A549 (cell line): ENCODE measurements around the gene RIPOR2. TPM values are rescaled to one million over a fixed set of nuclear protein-coding genes. Genes with fewer than 3 reads are reported as not detected.

Experiments
- ATAC-seq, 2 experiments: fragments of 200-7000 bp in 1 of 2; fragments of >200 bp in 1 of 2; cut with Nextera tagmentation in 1 of 2; cut with Tn5 transposase in 1 of 2; 3 replicates each; pipeline versions ENCODE4 v1.8.0 to v1.9.1; 2018 to 2020; ENCODE audit warnings: mild to moderate bottlenecking in 1 of 2, moderate library complexity in 1 of 2
- CTCF ChIA-PET: fragments of 300-600 bp; sonication (Branson Sonifier 250); formaldehyde crosslinking; extraction: SDS; loops from one replicate; lab custom pipeline; 2021; ENCODE audit warnings: antibody characterized with exemption, inconsistent platforms; lab: Yijun Ruan, JAX
- POLR2A ChIA-PET: fragments of 350-600 bp; formaldehyde crosslinking; extraction: SDS; loops from one replicate; lab custom pipeline; 2021; ENCODE audit warnings: antibody characterized with exemption, inconsistent platforms; lab: Yijun Ruan, JAX
- DNase-seq, 2 experiments: peaks; one replicate each; pipeline versions ENCODE4 v3.0.0 to v3.0.0-alpha.2; 2011 to 2016; ENCODE audit warnings: low read depth in 1 of 2, low spot score in 1 of 2
- FAIRE-seq: peaks from 2 replicates; lab custom pipeline; 2011; peaks lifted over from hg19 to GRCh38; lab: Jason Lieb, UNC
- H3K27ac ChIP-seq, 2 experiments: fragments of >200 bp; sonication (Bioruptor Twin); formaldehyde crosslinking; 3 replicates each; pipeline ENCODE4 v1.5.1; 2016 to 2017
- H3K4me1 ChIP-seq: fragments of >200 bp; sonication (Bioruptor Twin); formaldehyde crosslinking; 3 replicates; pipeline ENCODE4 v1.6.1; 2016
- H3K4me2 ChIP-seq: fragments of >200 bp; sonication (Bioruptor Twin); formaldehyde crosslinking; 3 replicates; pipeline ENCODE4 v1.6.1; 2016
- H3K4me3 ChIP-seq: fragments of >200 bp; sonication (Bioruptor Twin); formaldehyde crosslinking; 3 replicates; pipeline ENCODE4 v1.5.1; 2016
- H3K9me3 ChIP-seq: fragments of >200 bp; sonication (Bioruptor Twin); formaldehyde crosslinking; 3 replicates; pipeline ENCODE4 v1.6.1; 2016
- ATOH8 ChIP-seq: fragments of 250-450 bp; sonication (Bioruptor Pico); IDR thresholded peaks from 2 replicates; pipeline ENCODE4 v1.5.0; 2020; ENCODE audit warnings: low read depth, mild to moderate bottlenecking, moderate library complexity
- BHLHE40 ChIP-seq: IDR thresholded peaks from 2 replicates; pipeline ENCODE4 v1.6.1; 2012; ENCODE audit warnings: low read depth, low read length, inconsistent platforms
- CBX2 ChIP-seq: fragments of 200-600 bp; sonication (generic); IDR thresholded peaks from 2 replicates; pipeline ENCODE4 v1.6.1; 2016; ENCODE audit warnings: low read depth, mild to moderate bottlenecking, borderline replicate concordance
- CBX8 ChIP-seq: fragments of 200-600 bp; sonication (generic); IDR thresholded peaks from 2 replicates; pipeline ENCODE4 v1.6.1; 2016
- CEBPB ChIP-seq, 2 experiments: fragments of >200 bp in 1 of 2; sonication (Bioruptor Twin) in 1 of 2; formaldehyde crosslinking in 1 of 2; IDR thresholded peaks; 2 replicates each; pipeline ENCODE4 v1.6.1; 2012 to 2016
- CHD4 ChIP-seq: fragments of 200-600 bp; sonication (generic); IDR thresholded peaks from 2 replicates; pipeline ENCODE4 v1.6.1; 2016; ENCODE audit warnings: antibody characterized with exemption, mild to moderate bottlenecking, borderline replicate concordance
- EHMT2 ChIP-seq: fragments of 200-600 bp; sonication (generic); IDR thresholded peaks from 2 replicates; pipeline ENCODE4 v1.6.1; 2016; ENCODE audit warnings: antibody characterized with exemption, low read depth, mild to moderate bottlenecking, moderate library complexity
- ESRRA ChIP-seq: fragments of 150-350 bp; IDR thresholded peaks from 2 replicates; pipeline ENCODE4 v1.6.1; 2014; ENCODE audit warnings: mild to moderate bottlenecking, low read length, borderline replicate concordance
- FOSB ChIP-seq: fragments of 250-450 bp; sonication (Bioruptor Pico); IDR thresholded peaks from 2 replicates; pipeline ENCODE4 v1.5.0; 2020; ENCODE audit warnings: mild to moderate bottlenecking, moderate library complexity
- FOXS1 ChIP-seq: fragments of 250-450 bp; sonication (Bioruptor Pico); IDR thresholded peaks from 2 replicates; pipeline ENCODE4 v1.5.0; 2020; ENCODE audit warnings: mild to moderate bottlenecking, moderate library complexity
- HOXA7 ChIP-seq: fragments of 250-450 bp; sonication (Bioruptor Pico); IDR thresholded peaks from 2 replicates; pipeline ENCODE4 v1.5.0; 2020; ENCODE audit warnings: mild to moderate bottlenecking, moderate library complexity
- HOXB13 ChIP-seq: fragments of 250-450 bp; sonication (Bioruptor Pico); IDR thresholded peaks from 2 replicates; pipeline ENCODE4 v1.5.0; 2020; ENCODE audit warnings: low read depth, mild to moderate bottlenecking, moderate library complexity
- HOXB5 ChIP-seq: fragments of 250-450 bp; sonication (Bioruptor Pico); IDR thresholded peaks from 2 replicates; pipeline ENCODE4 v1.5.0; 2020; ENCODE audit warnings: mild to moderate bottlenecking, moderate library complexity
- JUNB ChIP-seq: fragments of >200 bp; sonication (Bioruptor Twin); formaldehyde crosslinking; IDR thresholded peaks from 2 replicates; pipeline ENCODE4 v1.6.1; 2016
- KDM5A ChIP-seq: fragments of 200-600 bp; sonication (generic); IDR thresholded peaks from 2 replicates; pipeline ENCODE4 v1.6.1; 2016; ENCODE audit warnings: antibody characterized with exemption, mild to moderate bottlenecking
- MAFK ChIP-seq: fragments of 450-650 bp; IDR thresholded peaks from 2 replicates; pipeline ENCODE4 v1.6.1; 2014; ENCODE audit not compliant: partially characterized antibody
- MAX ChIP-seq: IDR thresholded peaks from 2 replicates; pipeline ENCODE4 v1.6.1; 2012
- NFE2L2 ChIP-seq: fragments of 150-350 bp; conservative IDR thresholded peaks from 2 replicates; pipeline ENCODE4 v1.6.1; 2014; ENCODE audit warnings: low read length
- NR3C1 ChIP-seq: fragments of >200 bp; sonication (Bioruptor Twin); formaldehyde crosslinking; IDR thresholded peaks from 3 replicates; pipeline ENCODE4 v1.6.1; 2017
- PHF8 ChIP-seq: fragments of 200-600 bp; sonication (generic); IDR thresholded peaks from 2 replicates; pipeline ENCODE4 v1.6.1; 2016; ENCODE audit warnings: low read depth, mild to moderate bottlenecking, antibody characterized with exemption, moderate library complexity, borderline replicate concordance
- POLR2AphosphoS2 ChIP-seq: conservative IDR thresholded peaks from 2 replicates; pipeline ENCODE4 v1.6.1; 2012; ENCODE audit warnings: low read length, improper control_type of control experiment, inconsistent platforms
- RAD21 ChIP-seq, 2 experiments: fragments of >200 bp in 1 of 2; sonication (Bioruptor Twin) in 1 of 2; formaldehyde crosslinking in 1 of 2; IDR thresholded peaks in 1 of 2; conservative IDR thresholded peaks in 1 of 2; 2 replicates in 1 of 2; 3 replicates in 1 of 2; pipeline ENCODE4 v1.6.1; 2012 to 2018; ENCODE audit warnings: inconsistent platforms in 1 of 2
- RARB ChIP-seq: fragments of 250-450 bp; sonication (Bioruptor Pico); IDR thresholded peaks from 2 replicates; pipeline ENCODE4 v1.8.0; 2021; ENCODE audit warnings: mild to moderate bottlenecking, moderate library complexity
- RCOR1 ChIP-seq: fragments of 150-350 bp; IDR thresholded peaks from 2 replicates; pipeline ENCODE4 v1.6.1; 2014; ENCODE audit warnings: antibody characterized with exemption, low read length, low read depth
- REST ChIP-seq: fragments of 200-600 bp; sonication (generic); IDR thresholded peaks from 2 replicates; pipeline ENCODE4 v1.6.1; 2016; ENCODE audit warnings: antibody characterized with exemption, mild to moderate bottlenecking, moderate library complexity
- SMC3 ChIP-seq: fragments of >200 bp; sonication (Bioruptor Twin); formaldehyde crosslinking; IDR thresholded peaks from 3 replicates; pipeline ENCODE4 v1.6.1; 2018; ENCODE audit warnings: inconsistent platforms
- ZC3H11A ChIP-seq: fragments of 450-650 bp; IDR thresholded peaks from 2 replicates; pipeline ENCODE4 v1.6.1; 2014; ENCODE audit warnings: antibody characterized with exemption, mild to moderate bottlenecking
- ZFP36 ChIP-seq: fragments of 450-650 bp; IDR thresholded peaks from 2 replicates; pipeline ENCODE4 v1.6.1; 2014; ENCODE audit warnings: borderline replicate concordance; ENCODE audit not compliant: partially characterized antibody
- ZNF302 ChIP-seq: fragments of 250-450 bp; sonication (Bioruptor Pico); IDR thresholded peaks from 2 replicates; pipeline ENCODE4 v1.9.0; 2021; ENCODE audit warnings: inconsistent platforms, mild to moderate bottlenecking, moderate library complexity
- ZSCAN20 ChIP-seq: fragments of 250-450 bp; sonication (Bioruptor Pico); IDR thresholded peaks from 2 replicates; pipeline ENCODE4 v1.8.0; 2022; ENCODE audit warnings: mild to moderate bottlenecking, moderate library complexity
- WGBS: methylation state at CpG from one replicate; pipeline ENCODE4 v1.1.6; 2017; ENCODE audit errors: missing lambda C conversion rate; 5-methylcytosine and 5-hydroxymethylcytosine counted together
- polyA plus RNA-seq, 4 experiments: library from polyadenylated mRNA; depleted of rRNA in 3 of 4; stranded (reverse); fragments of >200 nt; fragmentation: RNase III in 1 of 4; extraction: RNeasy Plus Mini Kit Qiagen cat#74134 plus additional on column Dnase treatment in 1 of 4; gene quantifications; 2 replicates in 3 of 4; 3 replicates in 1 of 4; pipeline ENCODE4 v1.2.3, GENCODE V29; 2011 to 2017

RIPOR2 gene
- polyA plus RNA-seq, 2 of the 4 experiments (the other 2 are of a cell fraction), result 0.01 TPM; not detected in 1

- ChIA-PET CTCF (interaction anchor here (0.6 kb wide), 1 partner anchor 1050 kb away, joined by 5 read pairs; no protein-coding TSS in a partner anchor), POLR2A (no interaction called here)
- ATAC-seq, result no peak
- DNase-seq, result no peak
- no peak for FAIRE-seq
- H3K4me1 ChIP-seq, result peaks cover 3% of the 10 kb centered on the region; the same call in 1 of the 3 replicates
- no peak overlapping the region for H3K4me3 ChIP-seq
- H3K27ac ChIP-seq, result peak overlapping the region; percentile 19 to 35; a peak in 1 of 6 replicates
- no peak overlapping the region for H3K4me2 ChIP-seq
- H3K9me3 ChIP-seq, result no peaks in the 10 kb centered on the region
- WGBS, result 75% methylated on average over 3 of the region's 3 CpGs
- TF ChIP-seq RARB (CRISPR knock-in tag), result no peak
- peak; percentile 82 for TF ChIP-seq NFE2L2
- no peak for TF ChIP-seq CEBPB (IDR thresholded peaks at IDR 0.05)
- TF ChIP-seq HOXB5, result no peak
- no peak for TF ChIP-seq JUNB
- TF ChIP-seq ATOH8 (CRISPR knock-in tag), result no peak
- peak; percentile 77 for TF ChIP-seq MAFK
These were observed 113.8 kb downstream of the RIPOR2 start for GRCh38 chr6:24821860-24822444.

GRCh38 chr6:24818346-24818745 lies 117.4 kb downstream of the RIPOR2 start:
- Histone ChIP-seq H3K4me2 (no peak overlapping the region), H3K27ac (no peak overlapping the region), H3K4me3 (no peak overlapping the region), H3K4me1 (peaks cover 3% of the 10 kb centered on the region; the same call in 1 of the 3 replicates), H3K9me3 (no peaks in the 10 kb centered on the region)
- ChIA-PET CTCF (interaction anchor here (0.9 kb wide), 1 partner anchor 253 kb away, joined by 3 read pairs; no protein-coding TSS in a partner anchor), POLR2A (no interaction called here)
- no peak for DNase-seq
- 83% methylated on average over 2 of the region's 2 CpGs for WGBS
- no peak for ATAC-seq
- TF ChIP-seq MAX (no peak), CEBPB (IDR thresholded peaks at IDR 0.05) (no peak), POLR2AphosphoS2 (no peak), ESRRA (no peak), CBX8 (no peak), RARB (CRISPR knock-in tag) (no peak), KDM5A (no peak), ZC3H11A (no peak), ZFP36 (no peak), RCOR1 (no peak), PHF8 (no peak), HOXA7 (CRISPR knock-in tag) (no peak), NR3C1 (no peak), ATOH8 (CRISPR knock-in tag) (no peak), BHLHE40 (no peak), EHMT2 (no peak), RAD21 (conservative IDR thresholded peaks at IDR 0.05 in 1 of 2, IDR thresholded peaks at IDR 0.05 in 1 of 2) (no peak), ZNF302 (CRISPR knock-in tag) (no peak), HOXB13 (CRISPR knock-in tag) (no peak)
- no peak for FAIRE-seq

- Histone ChIP-seq H3K4me2 (no peak overlapping the region), H3K27ac (no peak overlapping the region), H3K4me1 (no peaks in the 10 kb centered on the region), H3K4me3 (no peak overlapping the region), H3K9me3 (no peaks in the 10 kb centered on the region)
- POLR2A ChIA-PET, result no interaction called here
- CTCF ChIA-PET, result interaction anchor here (0.6 to 1.6 kb wide), 2 partner anchors 13 to 233 kb away, joined by 3 to 4 read pairs; no protein-coding TSS in a partner anchor
- FAIRE-seq (no peak), ATAC-seq (no peak), DNase-seq (no peak)
- whole genome bisulfite sequencing, result 43% methylated on average over 2 of the region's 3 CpGs
- TF ChIP-seq ZFP36, result no peak
- TF ChIP-seq FOSB (CRISPR knock-in tag), result no peak
- TF ChIP-seq MAFK, result no peak
- TF ChIP-seq CHD4, result no peak
- no peak for TF ChIP-seq CBX2
- no peak for TF ChIP-seq ZSCAN20 (CRISPR knock-in tag)
- no peak for TF ChIP-seq FOXS1 (CRISPR knock-in tag)
- TF ChIP-seq REST, result no peak
- TF ChIP-seq MAX, result no peak
- no peak for TF ChIP-seq SMC3
- TF ChIP-seq HOXA7 (CRISPR knock-in tag), result no peak
- TF ChIP-seq ZNF302 (CRISPR knock-in tag), result no peak
These were observed 126.0 kb downstream of the RIPOR2 start for GRCh38 chr6:24809728-24810127.
